Karpas-422 (cell line): ENCODE results near the gene NRIP3. TPM values are rescaled to one million over a fixed set of nuclear protein-coding genes. Genes with fewer than 3 reads are reported as not detected.

Source experiments
- DNase-seq: peaks from one replicate; pipeline ENCODE4 v3.0.0-alpha.2; 2015
- H2AFZ ChIP-seq: fragments of 200-600 bp; sonication (generic); 2 replicates; pipeline ENCODE4 v1.6.1; 2014; ENCODE audit warnings: antibody characterized with exemption, low read length, mixed read lengths
- H3K27ac ChIP-seq: fragments of 200-600 bp; sonication (generic); 2 replicates; pipeline ENCODE4 v1.5.1; 2014; ENCODE audit warnings: mild to moderate bottlenecking, low read length, moderate library complexity
- H3K27me3 ChIP-seq: fragments of 200-600 bp; sonication (generic); 2 replicates; pipeline ENCODE4 v1.6.1; 2014; ENCODE audit warnings: low read length, mixed read lengths
- H3K36me3 ChIP-seq: fragments of 200-600 bp; sonication (generic); 2 replicates; pipeline ENCODE4 v1.6.1; 2014; ENCODE audit warnings: low read length, mixed read lengths; ENCODE audit not compliant: insufficient read depth
- H3K4me1 ChIP-seq: fragments of 200-600 bp; sonication (generic); 2 replicates; pipeline ENCODE4 v1.6.1; 2014; ENCODE audit warnings: mild to moderate bottlenecking, low read length, mixed read lengths
- H3K4me2 ChIP-seq: fragments of 200-600 bp; sonication (generic); 2 replicates; pipeline ENCODE4 v1.6.1; 2014; ENCODE audit warnings: low read length, low read depth, mild to moderate bottlenecking; ENCODE audit not compliant: poor library complexity, severe bottlenecking
- H3K4me3 ChIP-seq: fragments of 200-600 bp; sonication (generic); 2 replicates; pipeline ENCODE4 v1.5.1; 2014; ENCODE audit warnings: mild to moderate bottlenecking, antibody characterized with exemption, low read length, mixed read lengths
- H3K79me2 ChIP-seq: fragments of 200-600 bp; sonication (generic); 2 replicates; pipeline ENCODE4 v1.6.1; 2014; ENCODE audit warnings: mild to moderate bottlenecking, low read length, mixed read lengths
- H3K9ac ChIP-seq: fragments of 200-600 bp; sonication (generic); 2 replicates; pipeline ENCODE4 v1.6.0; 2014; ENCODE audit warnings: low read length
- H3K9me2 ChIP-seq: fragments of 200-600 bp; sonication (generic), shearing (Covaris generic); replicated peaks from 2 replicates; pipeline ENCODE4 v1.6.0; 2014; ENCODE audit warnings: mild to moderate bottlenecking, low read length, moderate library complexity; ENCODE audit not compliant: insufficient read depth
- H3K9me3 ChIP-seq: fragments of 300-700, 200-600 bp; sonication (generic); 2 replicates; pipeline ENCODE4 v1.6.1; 2014; ENCODE audit warnings: low read length, mixed read lengths
- H4K20me1 ChIP-seq: fragments of 200-600 bp; sonication (generic); 2 replicates; pipeline ENCODE4 v1.6.1; 2014; ENCODE audit warnings: mild to moderate bottlenecking, antibody characterized with exemption, low read length, low read depth; ENCODE audit not compliant: insufficient read depth
- total RNA-seq: library from RNA; depleted of rRNA; stranded (reverse); fragments of >200 nt; shearing (Covaris generic); gene quantifications from 2 replicates; pipeline ENCODE4 v1.2.3, GENCODE V29; 2014; ENCODE audit warnings: low replicate concordance

The NRIP3 gene
- total RNA-seq, 1 experiment from 2014 or later, result not detected

DNA sequence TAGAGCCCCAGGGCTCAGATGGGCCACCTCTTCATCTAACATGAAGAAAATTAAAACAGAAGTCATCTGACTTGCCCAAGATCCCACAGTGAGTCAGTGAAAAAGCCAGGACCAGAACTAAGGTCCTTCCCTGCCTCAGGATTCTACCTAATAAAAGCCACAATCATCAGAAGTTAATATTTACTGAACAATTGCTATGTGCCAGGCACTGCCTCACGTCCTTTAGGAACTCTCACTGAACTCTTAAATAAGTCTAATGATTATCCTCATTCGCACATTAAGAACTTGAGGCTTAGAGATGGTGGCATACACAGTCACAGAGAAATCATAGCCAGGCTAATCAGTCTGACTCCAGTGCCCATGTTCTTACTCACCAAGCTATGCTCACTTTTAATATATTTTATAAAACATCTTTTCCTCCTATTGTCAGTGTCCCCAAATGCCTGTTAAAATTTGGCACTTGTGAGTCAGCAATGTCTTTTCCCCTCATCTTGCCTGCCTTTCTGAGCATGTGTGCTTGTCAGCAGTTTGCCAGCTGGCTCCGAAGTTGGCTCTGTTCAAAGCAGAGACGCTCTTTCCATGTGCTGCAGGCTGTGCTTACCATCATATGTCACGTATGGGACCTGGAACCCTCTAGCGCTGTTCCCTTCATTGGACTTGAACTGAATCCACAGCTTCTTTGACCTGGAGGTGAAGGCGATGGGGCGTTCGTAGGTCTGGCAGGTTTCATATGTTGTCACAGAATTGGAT is 21.5 kb upstream of the NRIP3 start:
- Histone ChIP-seq H3K9ac (no peak overlapping the region), H3K4me2 (no peak overlapping the region), H3K27ac (no peak overlapping the region), H3K36me3 (no peaks in the 10 kb centered on the region), H3K79me2 (no peaks in the 10 kb centered on the region), H3K9me2 (no peaks in the 10 kb centered on the region), H3K4me3 (no peak overlapping the region), H4K20me1 (no peaks in the 10 kb centered on the region), H2AFZ (no peak overlapping the region), H3K4me1 (peaks cover 4% of the 10 kb centered on the region), H3K27me3 (no peaks in the 10 kb centered on the region), H3K9me3 (no peaks in the 10 kb centered on the region)
- no peak for DNase-seq

DNA sequence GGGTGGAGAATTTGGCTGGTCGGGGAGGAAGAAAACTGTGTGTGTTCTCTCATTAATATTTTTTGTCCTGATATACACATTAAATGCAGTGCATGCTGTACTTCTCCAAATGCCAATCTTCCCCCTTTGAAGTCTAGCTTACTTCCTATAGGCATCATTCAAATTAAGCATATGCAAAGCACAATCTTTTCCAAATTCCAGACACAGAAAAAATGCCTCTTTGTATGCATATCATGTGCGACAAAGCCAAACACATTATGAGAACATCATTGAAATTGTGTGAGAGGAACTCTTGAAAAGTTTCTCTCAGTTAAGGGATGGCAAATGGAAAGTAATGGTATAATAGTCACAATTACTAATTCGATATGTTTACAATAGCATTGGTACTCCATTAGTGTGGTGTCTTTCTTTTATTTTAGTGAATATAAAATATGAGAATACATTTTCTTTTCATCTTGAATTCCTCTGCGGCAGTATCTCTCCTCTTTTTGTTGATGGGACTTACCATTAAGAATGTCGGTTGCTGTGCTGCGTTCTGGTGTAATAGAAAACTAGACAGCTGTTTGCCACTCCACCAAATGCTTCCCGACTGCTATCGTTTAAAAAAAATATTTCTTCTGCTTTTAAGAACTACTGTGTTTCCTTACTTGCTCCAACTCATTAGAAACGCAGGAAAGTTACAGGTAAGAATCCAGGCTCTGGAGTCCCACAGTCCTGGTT is 19.3 kb upstream of the NRIP3 start:
- no peak for DNase-seq
- Histone ChIP-seq H3K4me2 (no peak overlapping the region), H3K27me3 (no peaks in the 10 kb centered on the region), H3K9me3 (no peaks in the 10 kb centered on the region), H3K4me1 (peaks cover 4% of the 10 kb centered on the region), H3K9me2 (no peaks in the 10 kb centered on the region), H3K4me3 (no peak overlapping the region), H3K9ac (no peak overlapping the region), H3K79me2 (no peaks in the 10 kb centered on the region), H4K20me1 (no peaks in the 10 kb centered on the region), H3K27ac (no peak overlapping the region), H2AFZ (no peak overlapping the region), H3K36me3 (no peaks in the 10 kb centered on the region)

DNA sequence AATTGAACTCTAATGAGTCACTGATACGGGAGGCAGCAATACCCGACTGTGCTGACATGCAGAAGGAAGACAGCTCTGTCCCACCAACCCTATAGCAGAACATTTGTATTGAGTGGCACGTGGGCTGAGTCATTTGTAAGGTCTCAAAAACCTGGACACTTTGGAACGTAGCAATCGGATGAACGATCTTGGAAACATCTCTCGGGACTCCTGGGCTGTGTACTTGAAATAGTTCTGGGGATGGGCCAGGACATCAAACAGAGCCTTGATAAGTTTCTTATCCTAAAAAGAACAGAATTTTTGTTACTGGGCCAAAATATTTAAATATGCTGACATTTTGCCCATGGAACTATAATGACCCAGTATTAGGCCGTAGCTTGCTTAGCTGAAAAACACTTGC is 17.1 kb upstream of the NRIP3 start:
- no peak overlapping the region for H3K4me3 ChIP-seq
- H3K27me3 ChIP-seq, result no peaks in the 10 kb centered on the region
- H3K4me2 ChIP-seq, result no peak overlapping the region
- H3K36me3 ChIP-seq, result no peaks in the 10 kb centered on the region
- H3K79me2 ChIP-seq, result no peaks in the 10 kb centered on the region
- no peak for DNase-seq
- no peak overlapping the region for H3K9ac ChIP-seq
- peaks cover 4% of the 10 kb centered on the region for H3K4me1 ChIP-seq
- H4K20me1 ChIP-seq, result no peaks in the 10 kb centered on the region
- H3K9me2 ChIP-seq, result no peaks in the 10 kb centered on the region
- H2AFZ ChIP-seq, result no peak overlapping the region
- no peaks in the 10 kb centered on the region for H3K9me3 ChIP-seq
- no peak overlapping the region for H3K27ac ChIP-seq

DNA sequence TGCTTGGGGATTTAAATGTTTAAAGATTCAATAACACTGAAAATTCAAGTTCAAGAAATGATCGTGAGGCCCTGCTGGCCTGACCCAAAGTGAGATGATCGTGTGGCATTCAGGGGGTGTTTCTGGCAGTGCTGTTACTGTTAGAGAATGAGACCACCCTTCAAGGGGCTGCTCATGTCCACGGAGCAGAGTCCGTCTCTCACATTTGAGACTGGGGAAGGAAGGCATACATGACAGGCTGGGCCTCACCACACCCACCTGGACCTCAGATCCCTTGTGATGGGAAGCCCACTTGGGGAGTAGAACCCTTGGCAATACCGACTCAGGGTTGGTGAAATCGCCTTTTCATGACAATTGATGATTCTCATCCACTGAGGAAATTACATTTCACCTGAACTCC is 16.1 kb upstream of the NRIP3 start:
- Histone ChIP-seq H3K9me3 (no peaks in the 10 kb centered on the region), H3K4me2 (no peak overlapping the region), H2AFZ (no peak overlapping the region), H3K9ac (no peak overlapping the region), H3K79me2 (no peaks in the 10 kb centered on the region), H3K4me1 (peaks cover 4% of the 10 kb centered on the region), H3K9me2 (no peaks in the 10 kb centered on the region), H3K4me3 (no peak overlapping the region), H3K27me3 (no peaks in the 10 kb centered on the region), H3K36me3 (no peaks in the 10 kb centered on the region), H4K20me1 (no peaks in the 10 kb centered on the region), H3K27ac (no peak overlapping the region)
- DNase-seq, result no peak

DNA sequence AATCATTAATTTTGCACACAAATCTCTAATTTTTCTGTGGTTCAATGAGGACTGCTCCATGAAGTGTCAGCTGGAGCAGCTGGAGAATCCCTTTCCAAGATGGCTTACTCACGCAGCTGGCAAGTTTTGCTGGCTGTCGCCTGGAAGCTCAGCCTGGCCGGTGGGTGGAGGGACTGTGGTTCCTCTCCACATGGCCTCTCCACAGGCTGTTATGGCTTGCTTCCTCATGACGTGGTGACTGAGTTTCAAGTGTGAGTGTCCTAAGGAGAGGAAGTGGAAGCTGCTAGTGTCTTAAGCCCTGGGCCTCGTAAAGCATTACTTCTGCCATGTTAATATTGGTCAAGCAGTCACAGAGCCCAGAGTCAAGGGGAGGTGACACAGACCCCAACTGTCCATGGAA is 14.0 kb upstream of the NRIP3 start:
- Histone ChIP-seq H3K9ac (no peak overlapping the region), H3K27me3 (no peaks in the 10 kb centered on the region), H2AFZ (no peak overlapping the region), H3K9me3 (no peaks in the 10 kb centered on the region), H3K4me2 (no peak overlapping the region), H3K9me2 (no peaks in the 10 kb centered on the region), H3K36me3 (no peaks in the 10 kb centered on the region), H3K79me2 (no peaks in the 10 kb centered on the region), H3K27ac (no peak overlapping the region), H3K4me3 (no peak overlapping the region), H4K20me1 (no peaks in the 10 kb centered on the region), H3K4me1 (peaks cover 2% of the 10 kb centered on the region)
- no peak for DNase-seq

DNA sequence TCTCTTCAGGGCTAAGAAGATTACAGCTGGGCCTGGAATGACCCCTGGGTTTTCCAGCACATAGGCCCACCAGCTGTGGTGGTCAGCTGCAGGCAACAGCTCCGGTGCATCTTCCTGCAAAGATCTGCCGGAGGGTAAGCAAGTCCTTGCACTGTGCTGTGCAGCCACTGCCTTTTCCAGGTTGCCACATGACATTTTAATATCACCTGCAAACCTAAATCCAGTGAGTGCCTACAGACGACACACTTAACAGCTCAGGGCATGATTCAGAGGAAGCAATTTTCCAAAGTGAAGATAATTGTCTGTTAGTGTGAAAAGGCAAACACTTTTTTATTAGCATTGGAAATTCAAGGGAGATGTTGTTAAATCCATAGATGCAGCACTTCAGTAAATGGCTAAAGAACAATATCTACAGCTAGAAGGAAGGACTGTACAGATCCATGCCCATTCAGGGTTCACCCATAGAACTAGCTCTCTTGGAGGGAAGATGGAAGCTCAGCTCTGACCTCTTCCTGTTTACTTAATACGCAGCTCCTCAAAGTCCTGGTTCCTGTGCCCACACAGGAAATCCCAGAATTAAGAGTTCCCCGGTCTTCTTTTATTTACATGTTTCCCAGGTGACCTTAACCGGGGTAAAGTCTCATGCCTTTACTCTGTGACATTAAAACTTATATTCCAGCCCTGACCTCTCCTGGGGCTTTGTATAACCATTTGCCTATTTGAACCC is 13.3 kb upstream of the NRIP3 start:
- no peak overlapping the region for H3K4me3 ChIP-seq
- H4K20me1 ChIP-seq, result no peaks in the 10 kb centered on the region
- no peaks in the 10 kb centered on the region for H3K36me3 ChIP-seq
- H3K79me2 ChIP-seq, result no peaks in the 10 kb centered on the region
- no peaks in the 10 kb centered on the region for H3K4me1 ChIP-seq
- no peaks in the 10 kb centered on the region for H3K9me3 ChIP-seq
- no peak overlapping the region for H3K4me2 ChIP-seq
- no peak for DNase-seq
- H3K9ac ChIP-seq, result no peak overlapping the region
- no peak overlapping the region for H3K27ac ChIP-seq
- H3K9me2 ChIP-seq, result no peaks in the 10 kb centered on the region
- H3K27me3 ChIP-seq, result no peaks in the 10 kb centered on the region
- no peak overlapping the region for H2AFZ ChIP-seq

DNA sequence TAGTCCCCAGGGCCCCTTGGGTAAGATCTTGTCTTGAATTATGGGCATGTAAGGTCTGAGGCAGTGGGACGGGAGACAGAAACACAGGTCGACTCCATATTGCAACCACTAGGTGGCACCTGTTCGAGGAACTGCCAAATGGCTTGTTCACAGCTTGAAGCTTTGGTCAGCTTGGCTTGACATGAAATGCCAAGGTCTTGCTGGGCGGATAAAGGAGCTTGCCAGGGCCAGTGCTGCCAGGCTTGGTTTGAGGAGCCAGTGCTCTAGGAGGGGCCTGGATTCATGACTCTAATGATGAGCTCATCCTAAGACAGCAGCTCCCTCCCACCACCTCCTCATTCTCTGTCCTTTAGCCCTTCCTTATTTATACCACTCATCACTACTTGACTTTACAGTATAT is 11.9 kb upstream of the NRIP3 start:
- Histone ChIP-seq H3K9ac (no peak overlapping the region), H3K27me3 (no peaks in the 10 kb centered on the region), H3K79me2 (no peaks in the 10 kb centered on the region), H4K20me1 (no peaks in the 10 kb centered on the region), H3K36me3 (no peaks in the 10 kb centered on the region), H3K9me3 (no peaks in the 10 kb centered on the region), H3K9me2 (no peaks in the 10 kb centered on the region), H3K4me1 (no peaks in the 10 kb centered on the region), H3K4me3 (no peak overlapping the region), H3K27ac (no peak overlapping the region), H3K4me2 (no peak overlapping the region), H2AFZ (no peak overlapping the region)
- DNase-seq, result peak; percentile 85

DNA sequence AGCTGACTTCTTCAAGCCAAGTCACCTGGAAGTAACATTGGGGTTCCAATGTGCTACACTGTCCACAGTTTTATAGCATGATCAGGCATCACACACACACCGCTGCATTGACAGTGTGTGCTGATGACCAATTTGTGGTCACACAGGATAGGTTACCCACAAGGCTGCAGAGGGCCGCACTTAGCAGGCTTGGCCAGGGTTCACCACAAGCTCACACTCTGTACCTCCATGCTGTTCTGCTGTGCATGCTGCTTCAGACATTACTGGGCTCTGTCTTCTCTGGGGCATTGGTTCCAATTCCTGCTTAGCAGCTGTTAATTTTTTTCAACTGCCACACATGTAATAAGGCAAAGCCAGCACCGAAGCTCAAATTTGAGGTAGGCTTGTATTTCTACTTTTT is 11.0 kb upstream of the NRIP3 start:
- no peaks in the 10 kb centered on the region for H4K20me1 ChIP-seq
- no peaks in the 10 kb centered on the region for H3K27me3 ChIP-seq
- no peaks in the 10 kb centered on the region for H3K79me2 ChIP-seq
- H2AFZ ChIP-seq, result no peak overlapping the region
- H3K9ac ChIP-seq, result no peak overlapping the region
- H3K4me1 ChIP-seq, result no peaks in the 10 kb centered on the region
- no peaks in the 10 kb centered on the region for H3K9me2 ChIP-seq
- H3K4me2 ChIP-seq, result no peak overlapping the region
- DNase-seq, result no peak
- no peak overlapping the region for H3K4me3 ChIP-seq
- H3K36me3 ChIP-seq, result no peaks in the 10 kb centered on the region
- H3K9me3 ChIP-seq, result no peaks in the 10 kb centered on the region
- no peak overlapping the region for H3K27ac ChIP-seq
